OCI-LY1 (cell line): Measurements from ENCODE around the gene HOXA3.

Experiments
- CTCF ChIP-seq: fragments of 200-600 bp; sonication (generic), shearing (Covaris generic); IDR thresholded peaks from 2 replicates; pipeline ENCODE4 v1.5.1; 2017; ENCODE audit warnings: mild to moderate bottlenecking, antibody characterized with exemption, low read length, moderate library complexity, mixed read lengths
- EZH2 ChIP-seq: fragments of 200-600 bp; sonication (generic), shearing (Covaris generic); IDR thresholded peaks from 2 replicates; pipeline ENCODE4 v1.8.0; 2017; ENCODE audit warnings: borderline replicate concordance, mixed run types, mild to moderate bottlenecking, antibody characterized with exemption, low read length, moderate library complexity, mixed read lengths

- TF ChIP-seq CTCF, result no peak
- TF ChIP-seq EZH2, result no peak
Observed at GRCh38 chr7:27142580-27143022, 9.8 kb downstream of the HOXA3 start.
